HG03575 (cell line): ENCODE data around the gene CPLX4.
"Not testable (repeated sequence)": the region's sequence is repeated elsewhere in the genome, so short reads cannot be mapped to it uniquely, and the experiment has no call there.

Source experiments
- ATAC-seq: cut with Tn5 transposase; IDR thresholded peaks from one replicate; pipeline ENCODE4 v1.9.1; 2021; ENCODE audit not compliant: unreplicated experiment, insufficient number of reproducible peaks, low FRiP score; ENCODE audit errors: extremely low read depth

CPLX4 gene

GRCh38 chr18:59261842-59262241, 56.6 kb downstream of the CPLX4 start:
- ATAC-seq = not testable (repeated sequence)

- ATAC-seq = not testable (repeated sequence)
Observed at GRCh38 chr18:59255491-59255890, 63.0 kb downstream of the CPLX4 start.

- no peak for ATAC-seq
Observed at GRCh38 chr18:59249199-59249774, 69.2 kb downstream of the CPLX4 start.

GRCh38 chr18:59246796-59247195, 71.7 kb downstream of the CPLX4 start:
- no peak for ATAC-seq
